Neural cell (in vitro differentiated cells): ENCODE results near the gene TRABD2B. TPM values are rescaled to one million over a fixed set of nuclear protein-coding genes. Genes with fewer than 3 reads are reported as not detected.

Source experiments
- H2AFZ ChIP-seq: fragments of 200-600, 300-800 bp; sonication (generic), shearing (Covaris generic); 2 replicates; pipeline ENCODE4 v1.6.0; 2014; ENCODE audit warnings: low read depth, mild to moderate bottlenecking, antibody characterized with exemption, low read length, moderate library complexity
- H3F3A ChIP-seq: fragments of 200-600 bp; shearing (Covaris generic); 2 replicates; pipeline ENCODE4 v1.6.1; 2016; ENCODE audit warnings: mild to moderate bottlenecking, moderate library complexity, mixed read lengths, antibody characterized with exemption, low read length; ENCODE audit not compliant: insufficient read depth, poor library complexity, severe bottlenecking
- H3K27ac ChIP-seq: fragments of 200-600, 300-800 bp; sonication (generic), shearing (Covaris generic); 2 replicates; pipeline ENCODE4 v1.5.1; 2014; ENCODE audit warnings: mild to moderate bottlenecking, low read length, moderate library complexity
- H3K27me3 ChIP-seq: fragments of 300-800, 200-600 bp; sonication (generic), shearing (Covaris generic); 2 replicates; pipeline ENCODE4 v1.6.0; 2014; ENCODE audit warnings: mild to moderate bottlenecking, low read depth, low read length, moderate library complexity; ENCODE audit not compliant: insufficient read depth
- H3K36me3 ChIP-seq: fragments of 300-800, 200-600 bp; sonication (generic), shearing (Covaris generic); 2 replicates; pipeline ENCODE4 v1.5.1; 2014; ENCODE audit warnings: mild to moderate bottlenecking, antibody characterized with exemption, low read length, moderate library complexity; ENCODE audit not compliant: insufficient read depth
- H3K4me2 ChIP-seq: fragments of 300-800, 200-600 bp; sonication (generic), shearing (Covaris generic); 2 replicates; pipeline ENCODE4 v1.6.0; 2014; ENCODE audit warnings: mild to moderate bottlenecking, low read length
- H3K4me3 ChIP-seq: fragments of 300-800, 200-600 bp; sonication (generic), shearing (Covaris generic); 2 replicates; pipeline ENCODE4 v1.5.1; 2014; ENCODE audit warnings: mild to moderate bottlenecking, low read length, moderate library complexity
- H3K79me2 ChIP-seq: fragments of 200-600 bp; shearing (Covaris generic); replicated peaks from 2 replicates; pipeline ENCODE4 v1.6.0; 2014; ENCODE audit warnings: mild to moderate bottlenecking, low read length, moderate library complexity; ENCODE audit not compliant: insufficient read depth
- H3K9ac ChIP-seq: fragments of 300-800, 200-600 bp; sonication (generic), shearing (Covaris generic); 2 replicates; pipeline ENCODE4 v1.6.1; 2016; ENCODE audit warnings: mild to moderate bottlenecking, low read length, mixed read lengths
- H3K9me2 ChIP-seq: fragments of 200-600 bp; shearing (Covaris generic); 2 replicates; pipeline ENCODE4 v1.6.1; 2016; ENCODE audit warnings: mild to moderate bottlenecking, low read length, mixed read lengths; ENCODE audit not compliant: insufficient read depth
- H3K9me3 ChIP-seq: fragments of 200-600, 300-800 bp; sonication (generic), shearing (Covaris generic); 2 replicates; pipeline ENCODE4 v1.6.1; 2016; ENCODE audit warnings: mild to moderate bottlenecking, mixed run types, low read length, moderate library complexity, mixed read lengths
- H4K20me1 ChIP-seq: fragments of 200-600 bp; shearing (Covaris generic); 2 replicates; pipeline ENCODE4 v1.6.1; 2016; ENCODE audit warnings: mild to moderate bottlenecking, mixed run types; ENCODE audit not compliant: insufficient read depth
- CTCF ChIP-seq: fragments of 450-650 bp; IDR thresholded peaks from 2 replicates; pipeline ENCODE4 v1.5.1; 2014; ENCODE audit warnings: antibody characterized with exemption, mild to moderate bottlenecking, moderate library complexity; ENCODE audit not compliant: poor library complexity, severe bottlenecking
- EP300 ChIP-seq: fragments of 450-650 bp; conservative IDR thresholded peaks from 2 replicates; pipeline ENCODE4 v1.6.1; 2014; ENCODE audit warnings: antibody characterized with exemption, mild to moderate bottlenecking, moderate library complexity; ENCODE audit not compliant: poor library complexity, severe bottlenecking
- EZH2 ChIP-seq: fragments of 200-600, 300-800 bp; shearing (Covaris generic), sonication (generic); IDR thresholded peaks from 2 replicates; pipeline ENCODE4 v1.6.1; 2014; ENCODE audit warnings: antibody characterized with exemption, low read length, borderline replicate concordance, mild to moderate bottlenecking; ENCODE audit not compliant: insufficient read depth, poor library complexity, severe bottlenecking
- MXI1 ChIP-seq: fragments of 450-650 bp; conservative IDR thresholded peaks from 2 replicates; pipeline ENCODE4 v1.6.1; 2014; ENCODE audit warnings: antibody characterized with exemption, mild to moderate bottlenecking; ENCODE audit not compliant: poor library complexity, severe bottlenecking
- POLR2AphosphoS5 ChIP-seq: IDR thresholded peaks from 2 replicates; pipeline ENCODE4 v1.6.1; 2012
- RAD21 ChIP-seq: fragments of 450-650 bp; conservative IDR thresholded peaks from 2 replicates; pipeline ENCODE4 v1.6.1; 2014; ENCODE audit warnings: antibody characterized with exemption, mild to moderate bottlenecking, moderate library complexity
- REST ChIP-seq: IDR thresholded peaks from 2 replicates; pipeline ENCODE4 v1.6.1; 2012; ENCODE audit warnings: borderline replicate concordance
- SMC3 ChIP-seq: fragments of 450-650 bp; conservative IDR thresholded peaks from 2 replicates; pipeline ENCODE4 v1.6.1; 2014; ENCODE audit warnings: antibody characterized with exemption, mild to moderate bottlenecking, moderate library complexity; ENCODE audit not compliant: poor library complexity
- TAF1 ChIP-seq: IDR thresholded peaks from 2 replicates; pipeline ENCODE4 v1.6.1; 2012; ENCODE audit warnings: low read depth
- polyA plus RNA-seq: library from polyadenylated mRNA; depleted of rRNA; stranded (reverse); fragments of >200 nt; gene quantifications from 2 replicates; pipeline ENCODE4 v1.2.3, GENCODE V29; 2014

The TRABD2B gene
- polyA plus RNA-seq, 1 donor from 2014 or later, result 0.02 TPM

GRCh38 chr1:47724432-47724999 lies 272.7 kb downstream of the TRABD2B start:
- Histone ChIP-seq H3K4me3 (peak overlapping the region; percentile 53), H3F3A (no peaks in the 10 kb centered on the region), H2AFZ (no peak overlapping the region), H3K9me2 (no peaks in the 10 kb centered on the region), H3K9ac (no peak overlapping the region), H3K27me3 (peaks cover 83% of the 10 kb centered on the region), H3K79me2 (no peaks in the 10 kb centered on the region), H3K36me3 (no peaks in the 10 kb centered on the region), H4K20me1 (no peaks in the 10 kb centered on the region), H3K9me3 (no peaks in the 10 kb centered on the region), H3K4me2 (no peak overlapping the region), H3K27ac (no peak overlapping the region)
- TF ChIP-seq TAF1 (no peak), POLR2AphosphoS5 (no peak), EZH2 (no peak), MXI1 (no peak), EP300 (no peak), RAD21 (no peak), CTCF (no peak), SMC3 (no peak), REST (no peak)

GRCh38 chr1:47722909-47723580 lies 274.1 kb downstream of the TRABD2B start:
- Histone ChIP-seq H3K36me3 (no peaks in the 10 kb centered on the region), H4K20me1 (no peaks in the 10 kb centered on the region), H3F3A (no peaks in the 10 kb centered on the region), H2AFZ (no peak overlapping the region), H3K27me3 (peaks cover 95% of the 10 kb centered on the region), H3K4me3 (no peak overlapping the region), H3K27ac (no peak overlapping the region), H3K9me3 (no peaks in the 10 kb centered on the region), H3K9ac (no peak overlapping the region), H3K4me2 (no peak overlapping the region), H3K79me2 (no peaks in the 10 kb centered on the region), H3K9me2 (no peaks in the 10 kb centered on the region)
- TF ChIP-seq MXI1, result no peak
- TF ChIP-seq POLR2AphosphoS5, result no peak
- TF ChIP-seq EZH2, result no peak
- no peak for TF ChIP-seq REST
- no peak for TF ChIP-seq CTCF
- no peak for TF ChIP-seq EP300
- no peak for TF ChIP-seq SMC3
- no peak for TF ChIP-seq TAF1
- no peak for TF ChIP-seq RAD21
